ENCODE measurements around the gene PER2. TPM values are rescaled to one million over a fixed set of nuclear protein-coding genes. Genes with fewer than 3 reads are reported as not detected.

PER2 gene
- total and polyA plus RNA-seq, 2 donors (not counting 3 experiments of a cell fraction or from before 2014, with no cell fraction given), result 0.86 to 3.8 TPM

GRCh38 chr2:238291550-238292281 lies 3.3 kb upstream of the PER2 start:
- no peak overlapping the region for H3K4me2 ChIP-seq (ENCODE audit: insufficient read depth, low read length)
- no TSS peak for BruUV-seq (replicated peaks)
- POLR2A ChIA-PET, result no interaction called here
- no peak overlapping the region for H3K9ac ChIP-seq (replicated peaks; ENCODE audit: extremely low read depth, insufficient read depth, low read length)
- no peaks in the 10 kb centered on the region for H3K27me3 ChIP-seq (ENCODE audit: control insufficient read depth in 2 of 2, insufficient read depth in 2 of 2, low read length in 2 of 2)
- no peaks in the 10 kb centered on the region for H3K79me2 ChIP-seq (ENCODE audit: control insufficient read depth, insufficient read depth, low read length)
- no peaks in the 10 kb centered on the region for H4K20me1 ChIP-seq (replicated peaks; ENCODE audit: control insufficient read depth, extremely low read depth, insufficient read depth, low read length)
- intact Hi-C loops (cut with micrococcal nuclease) (no loop called here), dilution Hi-C loops (cut with MboI; ENCODE audit: extremely low pct_ligation_motif_present, low sequenced_read_pairs) (no loop called here)
- DNase-seq (ENCODE audit: low read depth, low spot score) (no peak), FAIRE-seq (no peak)
- H3K4me3 ChIP-seq (replicated peaks in 1 of 3; ENCODE audit: insufficient read depth in 1 of 3, low read depth in 1 of 3, low read length in 3 of 3), result no peak overlapping the region
- peaks cover 14% of the 10 kb centered on the region for H3K4me1 ChIP-seq (ENCODE audit: control insufficient read depth, extremely low read depth, insufficient read depth, low read length)
- no peak overlapping the region for H3K27ac ChIP-seq (ENCODE audit: insufficient read depth, low read depth, low read length)
- no peaks in the 10 kb centered on the region for H3K9me3 ChIP-seq (replicated peaks; ENCODE audit: control insufficient read depth, insufficient read depth, low read length)
- CTCF ChIA-PET, result interaction anchor here (1.3 to 6.4 kb wide), 2 partner anchors 18 to 28 kb away, joined by 4 to 39 read pairs; no protein-coding TSS in a partner anchor
- no peaks in the 10 kb centered on the region for H3K36me3 ChIP-seq (ENCODE audit: control insufficient read depth in 2 of 2, extremely low read depth in 1 of 2, insufficient read depth in 2 of 2, low read length in 2 of 2)
- TF ChIP-seq MYC (IDR thresholded peaks at IDR 0.05; ENCODE audit: low read depth, low read length), result no peak
- no peak for TF ChIP-seq POLR2A (IDR thresholded peaks at IDR 0.05; ENCODE audit: low read depth, low read length)
- no peak for TF ChIP-seq JUN (IDR thresholded peaks at IDR 0.05; ENCODE audit: borderline replicate concordance, insufficient read depth, insufficient read length, low read depth)
- TF ChIP-seq MAX (IDR thresholded peaks at IDR 0.05; ENCODE audit: insufficient read depth, insufficient read length), result no peak
- no peak for TF ChIP-seq POLR2AphosphoS5 (IDR thresholded peaks at IDR 0.05; ENCODE audit: insufficient read depth, low read depth, low read length)
- no peak for TF ChIP-seq CTCF (IDR thresholded peaks at IDR 0.05; ENCODE audit: extremely low read depth in 1 of 2, insufficient read depth in 1 of 2, low read depth in 1 of 2, low read length in 2 of 2)
- no peak for TF ChIP-seq GATA2 (IDR thresholded peaks at IDR 0.05; ENCODE audit: insufficient read depth, insufficient read length, low read depth, low read length)
- TF ChIP-seq EZH2 (IDR thresholded peaks at IDR 0.05; ENCODE audit: borderline replicate concordance, low read depth, low read length, severe bottlenecking), result no peak
- no peak for TF ChIP-seq FOS (IDR thresholded peaks at IDR 0.05; ENCODE audit: borderline replicate concordance, insufficient read depth, low read length)
- no peak overlapping the region for H2AFZ ChIP-seq (ENCODE audit: low read depth, low read length)
- no peaks in the 10 kb centered on the region for H3K9me1 ChIP-seq (replicated peaks; ENCODE audit: control insufficient read depth, extremely low read depth, insufficient read depth, low read length)
